Measurements from ENCODE around the gene NUDT19. TPM values are rescaled to one million over a fixed set of nuclear protein-coding genes. Genes with fewer than 3 reads are reported as not detected.
"Not testable (repeated sequence)": the region's sequence is repeated elsewhere in the genome, so short reads cannot be mapped to it uniquely, and the experiment has no call there.

NUDT19 gene
- total RNA-seq, 1 experiment from 2014 or later = 6.1 TPM

- Histone ChIP-seq H2BK12ac (ENCODE audit: insufficient read length, low read depth, low read length) (no peak overlapping the region), H3K27me3 (ENCODE audit: insufficient read depth, low read length) (no peaks in the 10 kb centered on the region), H2AK5ac (ENCODE audit: insufficient read length, low read length) (no peak overlapping the region), H3K4me1 (ENCODE audit: insufficient read depth, low read length) (no peaks in the 10 kb centered on the region), H2BK15ac (ENCODE audit: low read depth, low read length) (no peak overlapping the region), H2BK20ac (ENCODE audit: low read depth, low read length, poor library complexity, severe bottlenecking) (no peak overlapping the region), H3K9me3 (ENCODE audit: control insufficient read depth, low read depth, low read length) (no peaks in the 10 kb centered on the region), H3K4me2 (ENCODE audit: insufficient read depth, insufficient read length, low read length) (no peak overlapping the region), H3K79me1 (ENCODE audit: insufficient read depth, low read depth, low read length, poor library complexity, severe bottlenecking) (no peaks in the 10 kb centered on the region), H3K27ac (ENCODE audit: insufficient read length, low read depth, low read length) (no peak overlapping the region), H3K56ac (ENCODE audit: insufficient read length, low read depth, low read length) (no peak overlapping the region), H4K91ac (ENCODE audit: insufficient read length, low read depth, low read length) (no peak overlapping the region), H3K4ac (ENCODE audit: low read depth, low read length) (no peak overlapping the region), H4K5ac (ENCODE audit: insufficient read length, low read depth, low read length) (no peak overlapping the region), H2BK5ac (ENCODE audit: insufficient read length, low read length) (no peak overlapping the region), H3K18ac (ENCODE audit: insufficient read length, low read depth, low read length) (no peak overlapping the region), H2BK120ac (ENCODE audit: low read depth, low read length, poor library complexity, severe bottlenecking) (no peak overlapping the region), H3K79me2 (ENCODE audit: insufficient read depth, low read length) (no peaks in the 10 kb centered on the region), H2AFZ (ENCODE audit: low read length) (no peak overlapping the region), H3K9ac (ENCODE audit: extremely low read depth, insufficient read length, low read length) (no peak overlapping the region), H3T11ph (ENCODE audit: low read length) (no peak overlapping the region), H3K23ac (ENCODE audit: insufficient read length, low read depth, low read length) (no peak overlapping the region), H4K8ac (replicated peaks; ENCODE audit: insufficient read length, low read depth, low read length) (no peak overlapping the region), H3K23me2 (ENCODE audit: insufficient read length, low read depth, low read length, poor library complexity, severe bottlenecking) (no peaks in the 10 kb centered on the region), H4K20me1 (ENCODE audit: control insufficient read depth, insufficient read depth, insufficient read length) (no peaks in the 10 kb centered on the region), H3K14ac (ENCODE audit: insufficient read depth, low read length) (no peak overlapping the region)
- H3K4me3 Mint-ChIP-seq = no peak overlapping the region
- peak overlapping the region in 1 of 3 experiments; percentile 76; a peak in 1 of 7 replicates for H3K27ac Mint-ChIP-seq
- H3K4me1 Mint-ChIP-seq = peaks cover 3 to 5% of the 10 kb centered on the region in 2 experiments; a peak in 3 of 4 replicates
- DNase-seq = no peak
- H3K9me3 Mint-ChIP-seq = no peaks in the 10 kb centered on the region
- no peaks in the 10 kb centered on the region for H3K27me3 Mint-ChIP-seq (ENCODE audit: low read depth)
- WGBS (ENCODE audit: extremely low coverage, insufficient read length, low lambda C conversion rate) = no CpG with 5 or more reads among the region's 18 CpGs
- no peak for TF ChIP-seq CTCF (conservative IDR thresholded peaks at IDR 0.05)
- no peaks in the 10 kb centered on the region for H3K36me3 Mint-ChIP-seq (ENCODE audit: insufficient read depth in 1 of 3, low read depth in 3 of 3)
Measured at GRCh38 chr19:32744555-32745325, 53.1 kb downstream of the NUDT19 start.

DNA sequence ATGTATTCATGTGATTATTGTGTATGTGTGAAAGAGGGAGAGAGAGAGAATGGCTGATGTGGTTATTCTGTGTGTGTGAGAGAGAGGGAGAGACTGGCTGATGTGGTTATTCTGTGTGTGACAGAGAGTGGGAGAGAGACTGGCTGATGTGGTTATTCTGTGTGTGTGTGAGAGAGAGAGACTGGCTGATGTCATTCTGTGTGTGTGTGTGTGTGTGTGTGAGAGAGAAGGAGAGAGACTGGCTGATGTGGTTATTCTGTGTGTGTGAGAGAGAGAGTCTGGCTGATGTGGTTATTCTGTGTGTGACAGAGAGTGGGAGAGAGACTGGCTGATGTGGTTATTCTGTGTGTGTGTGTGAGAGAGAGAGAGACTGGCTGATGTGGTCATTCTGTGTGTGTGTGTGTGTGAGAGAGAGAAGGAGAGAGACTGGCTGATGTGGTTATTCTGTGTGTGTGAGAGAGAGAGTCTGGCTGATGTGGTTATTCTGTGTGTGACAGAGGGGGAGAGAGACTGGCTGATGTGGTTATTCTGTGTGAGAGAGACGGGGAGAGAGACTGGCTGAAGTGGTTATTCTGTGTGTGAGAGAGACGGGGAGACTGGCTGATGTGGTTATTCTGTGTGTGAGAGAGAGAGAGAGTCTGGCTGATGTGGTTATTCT is 54.1 kb downstream of the NUDT19 start:
- not testable (repeated sequence) for H3K18ac ChIP-seq (ENCODE audit: insufficient read length, low read depth, low read length); H3K4ac ChIP-seq (ENCODE audit: low read depth, low read length); H4K5ac ChIP-seq (ENCODE audit: insufficient read length, low read depth, low read length); H2BK120ac ChIP-seq (ENCODE audit: low read depth, low read length, poor library complexity, severe bottlenecking); H2BK12ac ChIP-seq (ENCODE audit: insufficient read length, low read depth, low read length); H3K9ac ChIP-seq (ENCODE audit: extremely low read depth, insufficient read length, low read length); H2AK5ac ChIP-seq (ENCODE audit: insufficient read length, low read length); H3K23ac ChIP-seq (ENCODE audit: insufficient read length, low read depth, low read length); H4K91ac ChIP-seq (ENCODE audit: insufficient read length, low read depth, low read length); H3K27me3 Mint-ChIP-seq (ENCODE audit: low read depth); H3K4me1 ChIP-seq (ENCODE audit: insufficient read depth, low read length); H3K9me3 ChIP-seq (ENCODE audit: control insufficient read depth, low read depth, low read length); H3K79me2 ChIP-seq (ENCODE audit: insufficient read depth, low read length); H3K23me2 ChIP-seq (ENCODE audit: insufficient read length, low read depth, low read length, poor library complexity, severe bottlenecking); H3K27me3 ChIP-seq (ENCODE audit: insufficient read depth, low read length); H2AFZ ChIP-seq (ENCODE audit: low read length); H3K56ac ChIP-seq (ENCODE audit: insufficient read length, low read depth, low read length); H2BK20ac ChIP-seq (ENCODE audit: low read depth, low read length, poor library complexity, severe bottlenecking); H3K27ac ChIP-seq (ENCODE audit: insufficient read length, low read depth, low read length); H3K4me2 ChIP-seq (ENCODE audit: insufficient read depth, insufficient read length, low read length); H2BK5ac ChIP-seq (ENCODE audit: insufficient read length, low read length); H4K20me1 ChIP-seq (ENCODE audit: control insufficient read depth, insufficient read depth, insufficient read length); H4K8ac ChIP-seq (replicated peaks; ENCODE audit: insufficient read length, low read depth, low read length); H3K9me3 Mint-ChIP-seq; H3K4me3 Mint-ChIP-seq; H3K27ac Mint-ChIP-seq; H3K14ac ChIP-seq (ENCODE audit: insufficient read depth, low read length); H3T11ph ChIP-seq (ENCODE audit: low read length); DNase-seq; H3K36me3 Mint-ChIP-seq (ENCODE audit: insufficient read depth in 1 of 3, low read depth in 3 of 3); H3K79me1 ChIP-seq (ENCODE audit: insufficient read depth, low read depth, low read length, poor library complexity, severe bottlenecking); H3K4me1 Mint-ChIP-seq; H2BK15ac ChIP-seq (ENCODE audit: low read depth, low read length)
- WGBS (ENCODE audit: extremely low coverage, insufficient read length, low lambda C conversion rate) = no CpG with 5 or more reads among the region's 2 CpGs
